Measurements from ENCODE around the gene REM2. TPM values are rescaled to one million over a fixed set of nuclear protein-coding genes. Genes with fewer than 3 reads are reported as not detected.

Gene REM2
- total RNA-seq, 1 donor from 2014 or later: 1.7 TPM

GRCh38 chr14:22929961-22930364 is 46.9 kb downstream of the REM2 start:
- DNase-seq: no peak

DNA sequence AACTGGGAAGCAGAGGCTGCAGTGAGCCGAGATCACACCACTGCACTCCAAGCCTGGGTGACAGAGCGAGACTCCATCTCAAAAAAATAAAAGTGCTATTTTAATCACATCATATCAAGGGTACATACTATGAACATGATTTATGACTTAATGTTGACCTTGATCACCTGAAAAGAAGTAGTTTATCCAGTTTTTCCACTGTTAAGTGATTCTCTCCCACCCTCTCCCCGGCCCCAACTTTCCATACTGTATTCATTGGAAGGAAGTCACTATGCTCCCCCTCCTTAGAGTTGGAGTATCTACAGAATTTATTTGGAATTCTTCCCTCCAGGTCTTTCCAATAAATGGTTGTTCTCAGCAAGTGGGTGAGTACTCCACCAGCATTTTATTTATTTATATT is 49.1 kb downstream of the REM2 start:
- DNase-seq: no peak

DNA sequence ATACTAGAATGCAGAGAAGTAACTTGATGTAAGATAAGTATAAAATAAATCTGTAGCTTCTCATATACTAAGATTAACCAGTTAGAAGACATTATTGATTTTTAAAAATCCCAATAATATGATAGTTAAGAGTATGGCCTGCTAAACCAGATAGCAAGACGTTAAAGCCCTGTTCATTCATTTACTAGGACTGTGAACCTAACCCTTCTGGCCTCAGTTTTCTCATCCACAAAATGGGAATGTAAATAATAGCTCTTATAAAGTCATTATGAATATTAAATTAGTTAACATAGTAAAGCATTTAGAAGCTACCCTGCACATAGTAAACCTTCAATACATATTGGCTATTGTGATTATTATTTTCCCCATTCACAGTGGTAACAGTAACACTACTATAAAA is 52.1 kb downstream of the REM2 start:
- DNase-seq: no peak

Small RNA genes within 50 kb of the gene (small RNA-seq; reads per million reads assigned to genes)
- gene RF00019: not detected

Other genes starting within 250 kb of the REM2 start
- gene OR6J1, start 238.9 kb upstream of the REM2 start, total RNA-seq: not detected
- gene OXA1L, start 116.5 kb upstream of the REM2 start, total RNA-seq: 33.5 TPM
- 3.3 TPM for gene SLC7A7, start 67.8 kb upstream of the REM2 start, total RNA-seq
- gene MRPL52, start 53.3 kb upstream of the REM2 start, total RNA-seq: 16.4 TPM
- gene MMP14, start 46.6 kb upstream of the REM2 start, total RNA-seq: 8.3 TPM
- gene LRP10, start 11.5 kb upstream of the REM2 start, total RNA-seq: 3.4 TPM
- gene RBM23, start 35.9 kb downstream of the REM2 start, total RNA-seq: 78.6 TPM
- gene PRMT5, start 46.2 kb downstream of the REM2 start, total RNA-seq: 39.8 TPM
- gene HAUS4, start 73.9 kb downstream of the REM2 start, total RNA-seq: 20.9 TPM
- gene AJUBA, start 99.3 kb downstream of the REM2 start, total RNA-seq: 8.1 TPM
- gene C14orf93, start 126.9 kb downstream of the REM2 start, total RNA-seq: 5.5 TPM
- gene PSMB5, start 151.7 kb downstream of the REM2 start, total RNA-seq: 149 TPM
- gene PSMB11, start 159.0 kb downstream of the REM2 start, total RNA-seq: not detected
- 10.3 TPM for gene CDH24, start 174.3 kb downstream of the REM2 start, total RNA-seq
- 67.8 TPM for gene ACIN1, start 211.9 kb downstream of the REM2 start, total RNA-seq
- 17.9 TPM for gene C14orf119, start 212.3 kb downstream of the REM2 start, total RNA-seq
- not detected for gene CIROP, start 221.8 kb downstream of the REM2 start, total RNA-seq
- gene CEBPE, start 236.0 kb downstream of the REM2 start, total RNA-seq: 0.31 TPM